Lower lobe of right lung (tissue), 2 donors: ENCODE measurements around the gene SNPH. TPM values are rescaled to one million over a fixed set of nuclear protein-coding genes. Genes with fewer than 3 reads are reported as not detected.

Experiments
- ATAC-seq, 2 donors: fragments of 200-7000 bp; cut with Tn5 transposase; one replicate each; pipeline ENCODE4 v1.9.1; 2020 to 2022; ENCODE audit warnings: mild to moderate bottlenecking in 2 of 2, moderate library complexity in 2 of 2
- DNase-seq: peaks from one replicate; pipeline ENCODE4 v3.0.0-alpha.2; 2020
- H3K27ac ChIP-seq: fragments of 200-600 bp; one replicate; pipeline ENCODE4 v1.8.0; 2022
- H3K27me3 ChIP-seq: fragments of 200-600 bp; one replicate; pipeline ENCODE4 v1.8.0; 2022; ENCODE audit warnings: low read depth
- H3K36me3 ChIP-seq: fragments of 200-600 bp; one replicate; pipeline ENCODE4 v1.8.0; 2022; ENCODE audit warnings: mild to moderate bottlenecking
- H3K4me1 ChIP-seq: fragments of 200-600 bp; one replicate; pipeline ENCODE4 v1.8.0; 2022
- H3K4me3 ChIP-seq: fragments of 200-600 bp; one replicate; pipeline ENCODE4 v1.8.0; 2022; ENCODE audit warnings: mild to moderate bottlenecking
- H3K9me3 ChIP-seq: fragments of 200-600 bp; one replicate; pipeline ENCODE4 v1.8.0; 2022
- CTCF ChIP-seq: fragments of 200-600 bp; IDR thresholded peaks from one replicate; pipeline ENCODE4 v1.8.0; 2022; ENCODE audit warnings: antibody characterized with exemption, mild to moderate bottlenecking
- intact Hi-C: fragments of 100-400 bp; cut with DNase I; formaldehyde crosslinking; loops from one replicate; pipeline ENCODE4 v1.11.0; 2022
- total RNA-seq: library from RNA; stranded (reverse); fragmentation: NEBNext Ultra II Directional; extraction: Animal tissue kit (Norgen Biotek cat#: 25700); gene quantifications from one replicate; pipeline ENCODE4 v1.2.1, GENCODE V29; 2021
- donor health status: DM: no; HTN: yes; CAD: no; lungs with severe emphysema.

Gene SNPH
- total RNA-seq, 1 donor from 2014 or later = 3.8 TPM

- ATAC-seq (no peak), DNase-seq (no peak)
- Histone ChIP-seq H3K36me3 (no peaks in the 10 kb centered on the region), H3K4me3 (no peak overlapping the region), H3K27ac (no peak overlapping the region), H3K9me3 (no peaks in the 10 kb centered on the region), H3K27me3 (no peaks in the 10 kb centered on the region), H3K4me1 (peaks cover 6% of the 10 kb centered on the region)
- TF ChIP-seq CTCF = no peak
- intact Hi-C loops = no loop called here
Measured at GRCh38 chr20:1345030-1345755, 79.1 kb downstream of the SNPH start.

GRCh38 chr20:1345756-1346093 is 79.6 kb downstream of the SNPH start:
- Histone ChIP-seq H3K4me1 (peaks cover 6% of the 10 kb centered on the region), H3K36me3 (no peaks in the 10 kb centered on the region), H3K27me3 (no peaks in the 10 kb centered on the region), H3K4me3 (no peak overlapping the region), H3K27ac (no peak overlapping the region), H3K9me3 (no peaks in the 10 kb centered on the region)
- DNase-seq (no peak), ATAC-seq (no peak)
- TF ChIP-seq CTCF = no peak
- intact Hi-C loops = no loop called here

GRCh38 chr20:1346315-1346969 is 80.3 kb downstream of the SNPH start:
- no peak overlapping the region for H3K4me3 ChIP-seq
- no peaks in the 10 kb centered on the region for H3K27me3 ChIP-seq
- intact Hi-C loops = no loop called here
- no peak for TF ChIP-seq CTCF
- no peak overlapping the region for H3K27ac ChIP-seq
- ATAC-seq = no peak
- no peak for DNase-seq
- peaks cover 6% of the 10 kb centered on the region for H3K4me1 ChIP-seq
- no peaks in the 10 kb centered on the region for H3K36me3 ChIP-seq
- no peaks in the 10 kb centered on the region for H3K9me3 ChIP-seq

GRCh38 chr20:1353956-1354355 is 87.9 kb downstream of the SNPH start:
- no peaks in the 10 kb centered on the region for H3K9me3 ChIP-seq
- no peaks in the 10 kb centered on the region for H3K27me3 ChIP-seq
- ATAC-seq (no peak), DNase-seq (no peak)
- no peaks in the 10 kb centered on the region for H3K4me1 ChIP-seq
- TF ChIP-seq CTCF = no peak
- H3K4me3 ChIP-seq = no peak overlapping the region
- H3K27ac ChIP-seq = no peak overlapping the region
- peaks cover 8% of the 10 kb centered on the region for H3K36me3 ChIP-seq
- intact Hi-C loops = no loop called here

- ATAC-seq (no peak), DNase-seq (no peak)
- peaks cover 28% of the 10 kb centered on the region for H3K36me3 ChIP-seq
- H3K9me3 ChIP-seq = no peaks in the 10 kb centered on the region
- H3K4me3 ChIP-seq = no peak overlapping the region
- no peaks in the 10 kb centered on the region for H3K27me3 ChIP-seq
- intact Hi-C loops = no loop called here
- no peak for TF ChIP-seq CTCF
- no peak overlapping the region for H3K27ac ChIP-seq
- peaks cover under 1% of the 10 kb centered on the region for H3K4me1 ChIP-seq
Measured at GRCh38 chr20:1357921-1358671, 92.0 kb downstream of the SNPH start.

Other genes with a start within 250 kb of the SNPH start
- 131 TPM for gene PSMF1, start 147.7 kb upstream of the SNPH start, total RNA-seq
- 15.8 TPM for gene TMEM74B, start 81.3 kb upstream of the SNPH start, total RNA-seq
- gene C20orf202, start 62.8 kb upstream of the SNPH start, total RNA-seq = 2.1 TPM
- not detected for gene RAD21L1, start 40.2 kb upstream of the SNPH start, total RNA-seq
- 10.8 TPM for gene SDCBP2, start 62.8 kb downstream of the SNPH start, total RNA-seq
- gene FKBP1A, start 126.8 kb downstream of the SNPH start, total RNA-seq = 291 TPM
- 73.8 TPM for gene NSFL1C, start 200.6 kb downstream of the SNPH start, total RNA-seq
- 32.2 TPM for gene SIRPB2, start 225.1 kb downstream of the SNPH start, total RNA-seq